ENCODE measurements around the gene TPRX1.

DNA sequence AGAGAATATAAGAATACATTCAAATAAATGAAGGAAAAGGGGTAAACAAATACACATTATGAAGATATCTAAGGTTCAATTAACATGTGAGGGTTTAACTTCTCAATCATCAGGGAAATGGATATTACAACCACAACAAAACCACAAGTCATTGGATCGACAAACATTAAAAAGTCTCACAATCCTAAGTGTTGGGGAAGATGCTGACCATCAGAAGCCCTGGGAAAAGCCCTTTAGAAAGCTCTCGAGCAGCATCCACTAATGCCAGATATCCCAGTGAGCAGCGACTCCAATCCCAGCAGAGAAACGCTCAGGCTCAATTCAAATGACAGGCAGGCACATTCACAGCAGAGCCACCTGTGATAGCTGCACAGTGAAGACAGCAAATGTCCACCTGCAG lies 3.1 kb downstream of the TPRX1 start:
- TF ChIP-seq CTCF (conservative IDR thresholded peaks at IDR 0.05; ENCODE audit: low read length) (no peak), EZH2phosphoT487 (IDR thresholded peaks at IDR 0.05; ENCODE audit: borderline replicate concordance, low read depth, low read length) (no peak)
